GM19351 (cell line): ENCODE measurements around the gene FAM24B.
"Not testable (repeated sequence)": the region's sequence is repeated elsewhere in the genome, so short reads cannot be mapped to it uniquely, and the experiment has no call there.

Experiments used
- ATAC-seq: cut with Tn5 transposase; IDR thresholded peaks from one replicate; pipeline ENCODE4 v1.9.1; 2021; ENCODE audit warnings: mild to moderate bottlenecking, moderate library complexity; ENCODE audit not compliant: unreplicated experiment

The FAM24B gene

GRCh38 chr10:122859527-122859926 is 19.9 kb downstream of the FAM24B start:
- no peak for ATAC-seq

- ATAC-seq: not testable (repeated sequence)
Measured at GRCh38 chr10:122858042-122858441, 21.3 kb downstream of the FAM24B start.

- no peak for ATAC-seq
Measured at GRCh38 chr10:122856902-122857301, 22.5 kb downstream of the FAM24B start.

- ATAC-seq: no peak
Measured at GRCh38 chr10:122855745-122856144, 23.6 kb downstream of the FAM24B start.

- ATAC-seq: no peak
Measured at GRCh38 chr10:122854648-122855047, 24.7 kb downstream of the FAM24B start.

GRCh38 chr10:122853665-122854313 is 25.6 kb downstream of the FAM24B start:
- ATAC-seq: no peak

- ATAC-seq: no peak
Measured at GRCh38 chr10:122852261-122852660, 27.1 kb downstream of the FAM24B start.

- no peak for ATAC-seq
Measured at GRCh38 chr10:122850705-122851640, 28.4 kb downstream of the FAM24B start.

GRCh38 chr10:122849900-122850605 is 29.3 kb downstream of the FAM24B start:
- no peak for ATAC-seq

- no peak for ATAC-seq
Measured at GRCh38 chr10:122849090-122849489, 30.3 kb downstream of the FAM24B start.

GRCh38 chr10:122847782-122848604 is 31.4 kb downstream of the FAM24B start:
- ATAC-seq: no peak

GRCh38 chr10:122845783-122846332 is 33.5 kb downstream of the FAM24B start, which contains the start of gene CUZD1:
CUZD1 (minus strand) TSS chr10:122845857; CDS start chr10:122845843, 14 bp downstream.
- ATAC-seq: no peak

GRCh38 chr10:122844146-122844545 is 35.2 kb downstream of the FAM24B start:
- ATAC-seq: no peak

GRCh38 chr10:122841569-122841968 is 37.8 kb downstream of the FAM24B start:
- no peak for ATAC-seq

- ATAC-seq: no peak
Measured at GRCh38 chr10:122839505-122839904, 39.9 kb downstream of the FAM24B start.

- ATAC-seq: no peak
Measured at GRCh38 chr10:122838880-122839279, 40.5 kb downstream of the FAM24B start.

GRCh38 chr10:122835908-122836307 is 43.5 kb downstream of the FAM24B start:
- ATAC-seq: no peak

- ATAC-seq: no peak
Measured at GRCh38 chr10:122830965-122831353, 48.4 kb downstream of the FAM24B start.

- no peak for ATAC-seq
Measured at GRCh38 chr10:122830273-122830964, 49.0 kb downstream of the FAM24B start.

GRCh38 chr10:122829454-122829853 is 49.9 kb downstream of the FAM24B start:
- no peak for ATAC-seq
